HCT116 (cell line): ENCODE data around the gene CA12. TPM values are rescaled to one million over a fixed set of nuclear protein-coding genes. Genes with fewer than 3 reads are reported as not detected.

Source experiments
- ATAC-seq: fragments of 200-7000 bp; cut with Tn5 transposase; 2 replicates; pipeline ENCODE4 v1.9.1; 2020; ENCODE audit warnings: mild to moderate bottlenecking, moderate library complexity
- BruUV-seq: library from RNA; stranded (reverse); fragments of 400-500 nt; replicated peaks from 2 replicates; lab custom pipeline; 2021; lab: Mats Ljungman, UMichigan
- CTCF ChIA-PET: fragments of 300-600 bp; sonication (Branson Sonifier 250); formaldehyde crosslinking; loops from one replicate; lab custom pipeline; 2021; ENCODE audit warnings: antibody characterized with exemption; lab: Charles Lee
- POLR2A ChIA-PET: fragments of 300-600, 350-600 bp; sonication (Branson Sonifier 250); formaldehyde crosslinking; loops from one replicate; lab custom pipeline; 2021; ENCODE audit warnings: antibody characterized with exemption; lab: Charles Lee
- RAD21 ChIA-PET, 2 experiments: fragments of 300-600 bp; sonication (Branson Sonifier 250); formaldehyde crosslinking; loops; one replicate each; lab custom pipeline; 2023; ENCODE audit warnings: low total read pairs in 2 of 2; ENCODE audit not compliant: uncharacterized antibody in 2 of 2, unreplicated experiment in 2 of 2, low non-redundant PET in 1 of 2; lab: Charles Lee
- DNase-seq: peaks from one replicate; pipeline ENCODE4 v3.0.0-alpha.2; 2010; ENCODE audit warnings: low read depth, low spot score
- H2AFZ ChIP-seq: fragments of 200-600 bp; shearing (Covaris generic), sonication (generic); 2 replicates; pipeline ENCODE4 v1.6.1; 2017; ENCODE audit warnings: low read depth, mixed run types, mixed read lengths, antibody characterized with exemption, low read length; ENCODE audit not compliant: poor library complexity, severe bottlenecking
- H3K27ac ChIP-seq: 2 replicates; pipeline ENCODE4 v1.5.1; 2012; ENCODE audit warnings: low read depth, low read length
- H3K27me3 ChIP-seq: fragments of 200-600 bp; sonication (generic); 2 replicates; pipeline ENCODE4 v1.6.1; 2016; ENCODE audit warnings: mixed run types, low read length, mixed read lengths; ENCODE audit not compliant: insufficient read depth
- H3K36me3 ChIP-seq, 2 experiments: fragments of 200-500 bp in 1 of 2; fragments of 200-600 bp in 1 of 2; sonication (Bioruptor generic) in 1 of 2; sonication (generic) in 1 of 2; 2 replicates each; pipeline versions ENCODE4 v1.5.1 to v1.6.1; 2014 to 2016; ENCODE audit warnings: low read length in 2 of 2, inconsistent platforms in 1 of 2, mixed read lengths in 1 of 2, mixed run types in 1 of 2; ENCODE audit not compliant: insufficient read depth in 2 of 2, control insufficient read depth in 1 of 2
- H3K4me1 ChIP-seq, 2 experiments: fragments of 200-600 bp in 1 of 2; sonication (generic) in 1 of 2; 2 replicates each; pipeline versions ENCODE4 v1.5.1 to v1.6.1; 2012 to 2017; ENCODE audit warnings: low read length in 2 of 2, inconsistent platforms in 1 of 2, mild to moderate bottlenecking in 1 of 2, mixed read lengths in 1 of 2, mixed run types in 1 of 2, moderate library complexity in 1 of 2; ENCODE audit not compliant: insufficient read depth in 2 of 2, control insufficient read depth in 1 of 2
- H3K4me2 ChIP-seq: fragments of 200-600 bp; sonication (generic); 2 replicates; pipeline ENCODE4 v1.6.1; 2017; ENCODE audit warnings: mixed run types, low read length, mixed read lengths
- H3K4me3 ChIP-seq, 2 experiments: fragments of 200-600 bp in 1 of 2; sonication (generic) in 1 of 2; replicated peaks in 1 of 2; 2 replicates each; pipeline ENCODE4 v1.5.1; 2011 to 2016; ENCODE audit warnings: low read length in 2 of 2, control low read depth in 1 of 2, low read depth in 1 of 2, mild to moderate bottlenecking in 1 of 2, mixed read lengths in 1 of 2, mixed run types in 1 of 2
- H3K79me2 ChIP-seq: fragments of 200-600 bp; sonication (generic); 2 replicates; pipeline ENCODE4 v1.6.1; 2017; ENCODE audit warnings: mild to moderate bottlenecking, mixed run types, low read length, moderate library complexity, mixed read lengths; ENCODE audit not compliant: insufficient read depth
- H3K9ac ChIP-seq: fragments of 200-600 bp; sonication (generic); 2 replicates; pipeline ENCODE4 v1.6.1; 2016; ENCODE audit warnings: low read length, mixed read lengths
- H3K9me2 ChIP-seq: fragments of 200-600 bp; sonication (generic), shearing (Covaris generic); 2 replicates; pipeline ENCODE4 v1.6.1; 2017; ENCODE audit warnings: mixed run types, mild to moderate bottlenecking, moderate library complexity; ENCODE audit not compliant: insufficient read depth
- H3K9me3 ChIP-seq, 2 experiments: fragments of 200-500 bp in 1 of 2; fragments of 200-600 bp in 1 of 2; sonication (Bioruptor generic) in 1 of 2; sonication (generic) in 1 of 2; 2 replicates each; pipeline ENCODE4 v1.6.1; 2014 to 2017; ENCODE audit warnings: low read length in 2 of 2, mixed read lengths in 2 of 2, inconsistent platforms in 1 of 2, low read depth in 1 of 2, mild to moderate bottlenecking in 1 of 2, mixed run types in 1 of 2, moderate library complexity in 1 of 2; ENCODE audit not compliant: control insufficient read depth in 1 of 2, insufficient read depth in 1 of 2
- H4K20me1 ChIP-seq: fragments of 200-600 bp; sonication (generic), shearing (Covaris generic); 2 replicates; pipeline ENCODE4 v1.6.1; 2017; ENCODE audit warnings: mixed run types, mild to moderate bottlenecking, moderate library complexity; ENCODE audit not compliant: insufficient read depth
- CEBPB ChIP-seq: IDR thresholded peaks from 2 replicates; pipeline ENCODE4 v1.6.1; 2012; ENCODE audit warnings: low read depth
- CTCF ChIP-seq, 3 experiments: fragments of 200-600 bp in 1 of 3; sonication (generic) in 1 of 3; IDR thresholded peaks in 2 of 3; conservative IDR thresholded peaks in 1 of 3; 2 replicates each; pipeline ENCODE4 v1.5.1; 2012 to 2017; ENCODE audit warnings: low read depth in 2 of 3, low read length in 2 of 3, antibody characterized with exemption in 1 of 3, borderline replicate concordance in 1 of 3, control low read depth in 1 of 3, mild to moderate bottlenecking in 1 of 3, mixed read lengths in 1 of 3, mixed run types in 1 of 3, moderate library complexity in 1 of 3; ENCODE audit not compliant: insufficient read depth in 1 of 3
- ELF1 ChIP-seq: IDR thresholded peaks from 2 replicates; pipeline ENCODE4 v1.6.1; 2012; ENCODE audit warnings: low read depth, borderline replicate concordance
- POLR2AphosphoS5 ChIP-seq: IDR thresholded peaks from 2 replicates; pipeline ENCODE4 v1.6.1; 2011; ENCODE audit warnings: mild to moderate bottlenecking, low read depth, low read length, moderate library complexity
- RAD21 ChIP-seq: IDR thresholded peaks from 2 replicates; pipeline ENCODE4 v1.6.1; 2012; ENCODE audit warnings: low read depth, mild to moderate bottlenecking
- SP1 ChIP-seq: IDR thresholded peaks from 2 replicates; pipeline ENCODE4 v1.6.1; 2012; ENCODE audit warnings: low read depth
- intact Hi-C: fragments of 100-400 bp; cut with micrococcal nuclease; formaldehyde crosslinking; loops from 2 replicates; pipeline ENCODE4 v1.10.0; 2022
- total RNA-seq: library from RNA; stranded (reverse); gene quantifications from one replicate; pipeline ENCODE4 v1.2.1, GENCODE V29; 2021; ENCODE audit not compliant: unreplicated experiment

Gene CA12
- total RNA-seq, 1 experiment from 2014 or later, result 1.8 TPM

- Histone ChIP-seq H3K4me2 (no peak overlapping the region), H3K27ac (no peak overlapping the region)
- no TSS peak for BruUV-seq
- POLR2A ChIA-PET, result no interaction called here
- no peak for DNase-seq
- TF ChIP-seq ELF1 (no peak), POLR2AphosphoS5 (no peak), CEBPB (no peak), RAD21 (no peak)
- TF ChIP-seq, all 23 proteins: peak for 0
- H3K79me2 ChIP-seq, result no peaks in the 10 kb centered on the region
- H4K20me1 ChIP-seq, result no peaks in the 10 kb centered on the region
- no peak for ATAC-seq
- peaks cover 0 to 7% of the 10 kb centered on the region in 2 experiments; a peak in 2 of 4 replicates for H3K4me1 ChIP-seq
- no peak overlapping the region for H3K4me3 ChIP-seq
- no peak overlapping the region for H3K9ac ChIP-seq
- H3K36me3 ChIP-seq, result no peaks in the 10 kb centered on the region
- no peak overlapping the region for H2AFZ ChIP-seq
- H3K27me3 ChIP-seq, result no peaks in the 10 kb centered on the region
- RAD21 ChIA-PET, result no interaction called here
- no peaks in the 10 kb centered on the region for H3K9me2 ChIP-seq
- no peaks in the 10 kb centered on the region for H3K9me3 ChIP-seq
- CTCF ChIA-PET, result interaction anchor here (1.3 to 2.4 kb wide), 3 partner anchors 110 to 175 kb away, joined by 3 to 17 read pairs (median 5); no protein-coding TSS in a partner anchor
- intact Hi-C loops, result no loop called here
Observed at GRCh38 chr15:63291507-63291906, 90.1 kb downstream of the CA12 start.

GRCh38 chr15:63288778-63289378 is 92.8 kb downstream of the CA12 start:
- DNase-seq (peak; percentile 33), ATAC-seq (peak; percentile 60; the same call in 1 of the 2 replicates)
- H3K9ac ChIP-seq, result no peak overlapping the region
- peaks cover 0 to 7% of the 10 kb centered on the region in 2 experiments; a peak in 2 of 4 replicates for H3K4me1 ChIP-seq
- H3K9me3 ChIP-seq, result no peaks in the 10 kb centered on the region
- H3K27me3 ChIP-seq, result no peaks in the 10 kb centered on the region
- intact Hi-C loops, result loop anchor here (1.0 to 5.0 kb wide), 4 partner anchors 114 to 780 kb away; partner anchors contain the start of gene FBXL22
- H3K27ac ChIP-seq, result no peak overlapping the region
- peak overlapping the region; percentile 28; the same call in 1 of the 2 replicates for H3K4me2 ChIP-seq
- H3K79me2 ChIP-seq, result no peaks in the 10 kb centered on the region
- H4K20me1 ChIP-seq, result no peaks in the 10 kb centered on the region
- ChIA-PET POLR2A (no interaction called here), RAD21 (no interaction called here), CTCF (interaction anchor here (1.0 to 3.3 kb wide), 2 partner anchors 114 to 178 kb away, joined by 7 to 26 read pairs; no protein-coding TSS in a partner anchor)
- BruUV-seq, result no TSS peak
- TF ChIP-seq RAD21 (peak; percentile 85), CTCF (IDR thresholded peaks at IDR 0.05 in 2 of 3, conservative IDR thresholded peaks at IDR 0.05 in 1 of 3; ENCODE audit: borderline replicate concordance in 1 of 3, insufficient read depth in 1 of 3, low read depth in 2 of 3, low read length in 2 of 3) (peak; percentile 51 to 79 (median 73)), SP1 (no peak)
- H3K4me3 ChIP-seq, result no peak overlapping the region
- H3K36me3 ChIP-seq, result no peaks in the 10 kb centered on the region
- H3K9me2 ChIP-seq, result no peaks in the 10 kb centered on the region
- no peak overlapping the region for H2AFZ ChIP-seq
